CD4-positive, alpha-beta T cell treated with Interferon gamma for 1 hour (primary cell): ENCODE measurements around the gene OR2B2.
A peak's percentile ranks its signal among the peaks of the same experiment; 100 is the strongest.

Experiments used
- DNase-seq: peaks from one replicate; pipeline ENCODE4 v3.0.0-alpha.2; 2020

The OR2B2 gene

GRCh38 chr6:27893059-27893835, 18.9 kb downstream of the OR2B2 start:
- peak; percentile 95 for DNase-seq

GRCh38 chr6:27892649-27893058, 19.5 kb downstream of the OR2B2 start:
- no peak for DNase-seq

GRCh38 chr6:27891320-27891875, 20.8 kb downstream of the OR2B2 start:
- DNase-seq = no peak

GRCh38 chr6:27890445-27891319, 21.5 kb downstream of the OR2B2 start:
- peak; percentile 86 for DNase-seq

- DNase-seq = no peak
Observed at GRCh38 chr6:27889628-27890444, 22.4 kb downstream of the OR2B2 start.

- DNase-seq = no peak
Observed at GRCh38 chr6:27889275-27889627, 22.9 kb downstream of the OR2B2 start.

GRCh38 chr6:27888566-27888965, 23.6 kb downstream of the OR2B2 start:
- no peak for DNase-seq

GRCh38 chr6:27886073-27886472, 26.1 kb downstream of the OR2B2 start:
- DNase-seq = no peak

GRCh38 chr6:27883136-27883535, 29.1 kb downstream of the OR2B2 start:
- DNase-seq = no peak

GRCh38 chr6:27882624-27883023, 29.6 kb downstream of the OR2B2 start:
- DNase-seq = no peak

- DNase-seq = no peak
Observed at GRCh38 chr6:27879837-27880236, 32.4 kb downstream of the OR2B2 start.

GRCh38 chr6:27874016-27874415, 38.2 kb downstream of the OR2B2 start:
- DNase-seq = no peak

GRCh38 chr6:27873021-27873940, 38.9 kb downstream of the OR2B2 start:
- peak; percentile 81 for DNase-seq

GRCh38 chr6:27872642-27873020, 39.6 kb downstream of the OR2B2 start:
- no peak for DNase-seq

- peak; percentile 89 for DNase-seq
Observed at GRCh38 chr6:27871924-27872638, 40.1 kb downstream of the OR2B2 start.

GRCh38 chr6:27870291-27870870, 41.8 kb downstream of the OR2B2 start:
- no peak for DNase-seq

GRCh38 chr6:27868311-27868710, 43.9 kb downstream of the OR2B2 start:
- no peak for DNase-seq

- DNase-seq = no peak
Observed at GRCh38 chr6:27867945-27868300, 44.3 kb downstream of the OR2B2 start.

GRCh38 chr6:27867051-27867944, 44.9 kb downstream of the OR2B2 start:
- peak; percentile 87 for DNase-seq
